Stomach (tissue), 4 donors: ENCODE measurements around the gene WDR76.

ENCODE experiments used
- CTCF ChIP-seq, 7 experiments: fragments of 450-650 bp in 4 of 7; fragments of 200-600 bp in 3 of 7; sonication (generic) in 3 of 7; IDR thresholded peaks; one replicate each; pipeline ENCODE4 v1.5.1; 2016 to 2019; ENCODE audit warnings: antibody characterized with exemption in 7 of 7, control low read depth in 2 of 7, mild to moderate bottlenecking in 1 of 7
- POLR2A ChIP-seq, 4 donors: fragments of 450-650 bp; IDR thresholded peaks; one replicate each; pipeline ENCODE4 v1.6.1; 2016; ENCODE audit warnings: antibody characterized with exemption in 4 of 4, control low read depth in 2 of 4, mild to moderate bottlenecking in 1 of 4, moderate library complexity in 1 of 4

- no peak for TF ChIP-seq CTCF (IDR thresholded peaks at IDR 0.05)
- TF ChIP-seq POLR2A (IDR thresholded peaks at IDR 0.05): no peak
Observed at GRCh38 chr15:43826029-43826507, 734 bp upstream of the WDR76 start.
